Peyer's patch (tissue), 4 donors: ENCODE results near the gene ZNF302. TPM values are rescaled to one million over a fixed set of nuclear protein-coding genes. Genes with fewer than 3 reads are reported as not detected.

ENCODE experiments used
- DNase-seq, 3 donors: peaks; one replicate each; pipeline ENCODE4 v3.0.0-alpha.2; 2017 to 2019
- H3K27ac ChIP-seq, 4 donors: fragments of 200-600 bp; sonication (generic); one replicate each; pipeline ENCODE4 v1.5.1; 2016 to 2019
- H3K27me3 ChIP-seq, 2 donors: fragments of 200-600 bp; sonication (generic); one replicate each; pipeline ENCODE4 v1.5.1; 2019
- H3K36me3 ChIP-seq, 3 donors: fragments of 200-600 bp; sonication (generic); one replicate each; pipeline ENCODE4 v1.5.1; 2016 to 2019
- H3K4me1 ChIP-seq, 4 donors: fragments of 200-600 bp; sonication (generic); one replicate each; pipeline ENCODE4 v1.5.1; 2016 to 2019
- H3K4me3 ChIP-seq, 4 donors: fragments of 200-600 bp; sonication (generic); 1 replicate in 3 of 4; 2 replicates in 1 of 4; pipeline ENCODE4 v1.5.1; 2016 to 2019; ENCODE audit warnings: mild to moderate bottlenecking in 1 of 4
- H3K9me3 ChIP-seq, 4 donors: fragments of 200-600 bp; sonication (generic); one replicate each; pipeline ENCODE4 v1.5.1; 2016 to 2019; ENCODE audit warnings: mild to moderate bottlenecking in 1 of 4
- POLR2A ChIP-seq, 2 donors: fragments of 450-650 bp; IDR thresholded peaks; one replicate each; pipeline ENCODE4 v1.5.1; 2017; ENCODE audit warnings: antibody characterized with exemption in 2 of 2, mild to moderate bottlenecking in 2 of 2, moderate library complexity in 2 of 2
- small RNA-seq, 2 donors: library from RNA; depleted of rRNA; stranded (forward); fragments of <200 nt; gene quantifications; one replicate each; pipeline ENCODE3, GENCODE V24; 2016
- total RNA-seq, 4 donors: library from RNA; depleted of rRNA; stranded (reverse); fragments of >200 nt; gene quantifications; one replicate each; pipeline ENCODE4 v1.1.0, GENCODE V29; 2016
- TF ChIP-seq, protein P1 (sequence below), 6 experiments: fragments of 450-650 bp in 4 of 6; fragments of 200-600 bp in 2 of 6; sonication (generic) in 1 of 6; IDR thresholded peaks; one replicate each; pipeline ENCODE4 v1.5.1; 2017 to 2019; ENCODE audit warnings: antibody characterized with exemption in 6 of 6, mild to moderate bottlenecking in 3 of 6, moderate library complexity in 1 of 6

Gene ZNF302
- total RNA-seq, 4 donors from 2014 or later = 17.3 to 28.4 (median 25.0) TPM

DNA sequence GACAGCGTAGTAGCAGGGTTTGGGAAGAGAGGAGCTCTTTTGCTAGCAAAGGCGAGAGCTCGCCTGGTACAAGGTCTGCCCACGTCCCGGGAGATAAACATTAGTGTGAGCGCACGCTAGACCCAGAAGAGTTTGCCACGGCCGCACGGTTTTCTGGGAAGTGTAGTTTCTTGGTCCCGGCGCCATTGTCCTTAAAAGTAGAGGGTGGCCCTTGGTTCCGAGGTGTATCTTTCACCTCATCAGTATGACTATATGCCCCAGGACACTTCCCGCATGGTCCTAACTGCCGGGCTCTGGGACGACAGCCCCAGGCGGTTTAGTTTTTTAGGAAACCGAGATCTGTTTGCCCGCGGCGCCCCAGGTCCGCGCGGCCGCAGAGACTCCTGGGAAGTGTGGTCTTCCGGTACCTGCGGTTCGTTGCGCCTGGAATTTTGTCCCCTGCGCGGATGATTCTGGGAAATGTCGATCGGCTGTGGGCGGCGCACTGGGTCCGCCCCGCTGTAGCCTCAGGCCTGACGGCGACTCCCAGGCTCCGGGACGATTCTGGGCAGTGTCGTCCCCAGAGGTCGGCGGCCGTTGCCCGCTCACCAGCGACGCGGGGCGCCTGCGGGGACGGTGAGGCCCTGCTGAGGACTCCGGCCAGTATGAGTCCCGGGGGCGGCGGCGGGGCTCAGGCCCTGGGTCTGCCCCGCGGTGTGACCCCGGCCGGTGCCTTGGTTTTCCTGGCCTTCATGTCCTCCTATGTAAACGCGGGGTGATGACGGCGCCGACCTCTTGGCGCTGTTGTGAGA, 56.5 kb downstream of the ZNF302 start, which contains the start of gene ZNF181:
Gene ZNF181, plus strand, starts transcription at position 498 of the 791 bp plus-strand sequence. CDS start 795 bp downstream, outside the sequence.
- Histone ChIP-seq H3K4me3 (peak within 1 kb of the TSS; percentile 62 to 82 (median 72)), H3K4me1 (peaks cover 0 to 24% (median 8%) of the 10 kb centered on the region in 4 donors), H3K36me3 (peaks cover 0 to 26% (median 0%) of the 10 kb centered on the region in 3 donors), H3K27me3 (no peaks in the 10 kb centered on the region), H3K9me3 (peaks cover 0 to 4% (median 0%) of the 10 kb centered on the region in 4 donors), H3K27ac (peak within 1 kb of the TSS; percentile 90 to 94 (median 93))
- peak; percentile 85 to 94 (median 91) for DNase-seq
- TF ChIP-seq, protein P1, sequence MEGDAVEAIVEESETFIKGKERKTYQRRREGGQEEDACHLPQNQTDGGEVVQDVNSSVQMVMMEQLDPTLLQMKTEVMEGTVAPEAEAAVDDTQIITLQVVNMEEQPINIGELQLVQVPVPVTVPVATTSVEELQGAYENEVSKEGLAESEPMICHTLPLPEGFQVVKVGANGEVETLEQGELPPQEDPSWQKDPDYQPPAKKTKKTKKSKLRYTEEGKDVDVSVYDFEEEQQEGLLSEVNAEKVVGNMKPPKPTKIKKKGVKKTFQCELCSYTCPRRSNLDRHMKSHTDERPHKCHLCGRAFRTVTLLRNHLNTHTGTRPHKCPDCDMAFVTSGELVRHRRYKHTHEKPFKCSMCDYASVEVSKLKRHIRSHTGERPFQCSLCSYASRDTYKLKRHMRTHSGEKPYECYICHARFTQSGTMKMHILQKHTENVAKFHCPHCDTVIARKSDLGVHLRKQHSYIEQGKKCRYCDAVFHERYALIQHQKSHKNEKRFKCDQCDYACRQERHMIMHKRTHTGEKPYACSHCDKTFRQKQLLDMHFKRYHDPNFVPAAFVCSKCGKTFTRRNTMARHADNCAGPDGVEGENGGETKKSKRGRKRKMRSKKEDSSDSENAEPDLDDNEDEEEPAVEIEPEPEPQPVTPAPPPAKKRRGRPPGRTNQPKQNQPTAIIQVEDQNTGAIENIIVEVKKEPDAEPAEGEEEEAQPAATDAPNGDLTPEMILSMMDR (IDR thresholded peaks at IDR 0.05) = no peak
- TF ChIP-seq POLR2A (IDR thresholded peaks at IDR 0.05) = peak; percentile 62 to 63

GRCh38 chr19:34734537-34735103, 57.1 kb downstream of the ZNF302 start:
- no peak for DNase-seq
- Histone ChIP-seq H3K27me3 (no peaks in the 10 kb centered on the region), H3K4me1 (peaks cover 0 to 24% (median 8%) of the 10 kb centered on the region in 4 donors), H3K9me3 (peaks cover 0 to 10% (median 0%) of the 10 kb centered on the region in 4 donors), H3K4me3 (peak overlapping the region; percentile 62 to 82 (median 72)), H3K27ac (peak overlapping the region; percentile 90 to 94 (median 93)), H3K36me3 (peaks cover 0 to 33% (median 0%) of the 10 kb centered on the region in 3 donors)
- TF ChIP-seq POLR2A (IDR thresholded peaks at IDR 0.05) = no peak
- TF ChIP-seq, protein P1 (IDR thresholded peaks at IDR 0.05) = no peak

Small RNAs within 50 kb of the gene (small RNA-seq; reads per million reads assigned to genes)
- 0 reads per million in 2 donors for gene RF00611

Other genes with a start within 250 kb of the ZNF302 start
- 100 to 1,000 TPM in 1 of 4 donors, 10 to 100 TPM in 3; 34.0 to 102 (median 49.2) TPM for gene UBA2, start 249.3 kb upstream of the ZNF302 start, total RNA-seq
- 10 to 100 TPM in 1 of 4 donors, 1 to 10 TPM in 3; 1.2 to 18.2 (median 4.7) TPM for gene WTIP, start 195.9 kb upstream of the ZNF302 start, total RNA-seq
- gene SCGB2B2, start 519 bp upstream of the ZNF302 start, total RNA-seq = 1 to 10 TPM in 2 of 4 donors, under 1 TPM in 1, not detected in 1; 0.35 to 1.6 (median 1.5) TPM
- gene ZNF181, start 56.6 kb downstream of the ZNF302 start, total RNA-seq = 10 to 100 TPM; 12.1 to 24.3 (median 18.3) TPM
- 1 to 10 TPM; 2.5 to 5.0 (median 3.9) TPM for gene ZNF599, start 95.5 kb downstream of the ZNF302 start, total RNA-seq
- gene ZNF30, start 249.2 kb downstream of the ZNF302 start, total RNA-seq = 1 to 10 TPM; 1.6 to 9.9 (median 2.1) TPM